GM13977 (cell line): ENCODE measurements around the gene BCL6B.

Source experiments
- DNase-seq: peaks from one replicate; pipeline ENCODE4 v3.0.0; 2012; ENCODE audit warnings: low spot score
- in situ Hi-C: fragments of 300-500 bp; cut with MboI; formaldehyde crosslinking; loops from one replicate; pipeline ENCODE4 v1.12.0; 2022; ENCODE audit warnings: low sequenced_read_pairs, low pct_unique_long_range_greater_than_20kb, mixed read lengths, inconsistent platforms; ENCODE audit not compliant: unreplicated experiment
- TF ChIP-seq, protein P1 (sequence below): IDR thresholded peaks from 2 replicates; pipeline ENCODE4 v1.5.1; 2012; ENCODE audit warnings: mild to moderate bottlenecking, control low read depth; ENCODE audit not compliant: insufficient read depth; ENCODE audit errors: extremely low read depth, missing control alignments

Gene BCL6B

DNA sequence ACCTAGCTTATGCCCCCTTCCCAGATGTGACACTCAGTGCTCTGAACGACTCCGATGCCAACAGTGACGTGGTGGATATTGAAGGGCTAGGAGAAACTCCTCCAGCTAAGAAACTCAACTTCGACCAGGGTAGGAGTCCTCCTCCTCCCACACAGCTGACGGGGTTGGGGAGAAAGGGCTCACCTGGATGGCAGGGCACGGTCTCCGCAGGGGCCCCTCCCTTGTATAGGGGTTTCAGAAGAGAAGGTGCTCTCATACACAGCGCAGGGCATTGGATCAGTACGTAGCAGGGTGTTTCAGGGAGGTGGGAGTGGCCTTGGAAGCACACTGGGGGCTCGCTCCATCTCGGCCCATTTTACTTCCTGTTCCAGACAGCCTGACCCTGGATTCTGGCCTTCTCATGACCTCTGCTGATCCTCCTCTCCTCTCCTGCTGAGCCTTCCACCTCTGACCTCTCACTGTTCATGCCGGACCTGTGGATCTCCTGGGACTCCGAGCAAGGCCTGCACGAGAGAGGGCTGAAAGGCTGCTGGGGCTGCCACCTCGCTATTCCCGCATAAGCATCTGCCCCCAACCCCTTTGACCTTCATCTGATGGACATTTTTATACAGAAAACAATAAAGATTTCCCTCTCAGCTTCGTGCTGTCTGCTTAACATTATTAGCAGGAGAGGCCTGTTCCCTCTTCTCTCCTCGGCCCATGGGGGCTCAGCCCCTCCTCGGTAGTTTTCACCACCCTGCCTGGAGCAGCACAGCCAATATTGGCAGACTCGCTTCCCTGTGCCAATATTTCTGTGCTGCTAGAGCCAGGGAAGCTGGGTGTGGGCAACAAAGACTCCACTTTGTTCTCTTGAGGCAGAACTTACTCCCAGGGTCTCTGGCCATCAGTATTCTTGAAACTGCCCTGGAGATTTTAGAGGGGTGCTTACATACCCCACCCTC is 5.7 kb upstream of the BCL6B start:
- in situ Hi-C loops, result no loop called here
- DNase-seq, result no peak
- TF ChIP-seq, protein P1, sequence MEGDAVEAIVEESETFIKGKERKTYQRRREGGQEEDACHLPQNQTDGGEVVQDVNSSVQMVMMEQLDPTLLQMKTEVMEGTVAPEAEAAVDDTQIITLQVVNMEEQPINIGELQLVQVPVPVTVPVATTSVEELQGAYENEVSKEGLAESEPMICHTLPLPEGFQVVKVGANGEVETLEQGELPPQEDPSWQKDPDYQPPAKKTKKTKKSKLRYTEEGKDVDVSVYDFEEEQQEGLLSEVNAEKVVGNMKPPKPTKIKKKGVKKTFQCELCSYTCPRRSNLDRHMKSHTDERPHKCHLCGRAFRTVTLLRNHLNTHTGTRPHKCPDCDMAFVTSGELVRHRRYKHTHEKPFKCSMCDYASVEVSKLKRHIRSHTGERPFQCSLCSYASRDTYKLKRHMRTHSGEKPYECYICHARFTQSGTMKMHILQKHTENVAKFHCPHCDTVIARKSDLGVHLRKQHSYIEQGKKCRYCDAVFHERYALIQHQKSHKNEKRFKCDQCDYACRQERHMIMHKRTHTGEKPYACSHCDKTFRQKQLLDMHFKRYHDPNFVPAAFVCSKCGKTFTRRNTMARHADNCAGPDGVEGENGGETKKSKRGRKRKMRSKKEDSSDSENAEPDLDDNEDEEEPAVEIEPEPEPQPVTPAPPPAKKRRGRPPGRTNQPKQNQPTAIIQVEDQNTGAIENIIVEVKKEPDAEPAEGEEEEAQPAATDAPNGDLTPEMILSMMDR, result no peak

DNA sequence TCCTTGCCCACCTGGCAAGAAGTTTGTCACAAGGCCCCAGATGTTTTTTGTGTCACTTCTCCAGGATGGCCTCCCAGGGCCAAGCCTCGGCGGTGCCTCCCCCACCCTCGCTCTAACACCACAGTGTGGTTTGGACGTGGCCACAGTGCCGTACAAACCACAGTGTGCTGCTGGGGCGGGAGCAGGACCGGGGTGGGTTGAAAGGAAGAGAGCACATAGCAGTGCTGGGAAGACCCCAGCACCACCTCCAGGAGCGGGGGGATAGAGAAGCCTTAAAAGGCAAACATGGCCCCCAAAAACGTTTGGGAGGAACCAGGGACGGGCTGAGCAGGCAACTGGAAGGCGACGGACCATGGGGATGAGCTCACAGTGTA is 5.0 kb upstream of the BCL6B start:
- in situ Hi-C loops, result no loop called here
- TF ChIP-seq, protein P1, result no peak
- DNase-seq, result no peak

DNA sequence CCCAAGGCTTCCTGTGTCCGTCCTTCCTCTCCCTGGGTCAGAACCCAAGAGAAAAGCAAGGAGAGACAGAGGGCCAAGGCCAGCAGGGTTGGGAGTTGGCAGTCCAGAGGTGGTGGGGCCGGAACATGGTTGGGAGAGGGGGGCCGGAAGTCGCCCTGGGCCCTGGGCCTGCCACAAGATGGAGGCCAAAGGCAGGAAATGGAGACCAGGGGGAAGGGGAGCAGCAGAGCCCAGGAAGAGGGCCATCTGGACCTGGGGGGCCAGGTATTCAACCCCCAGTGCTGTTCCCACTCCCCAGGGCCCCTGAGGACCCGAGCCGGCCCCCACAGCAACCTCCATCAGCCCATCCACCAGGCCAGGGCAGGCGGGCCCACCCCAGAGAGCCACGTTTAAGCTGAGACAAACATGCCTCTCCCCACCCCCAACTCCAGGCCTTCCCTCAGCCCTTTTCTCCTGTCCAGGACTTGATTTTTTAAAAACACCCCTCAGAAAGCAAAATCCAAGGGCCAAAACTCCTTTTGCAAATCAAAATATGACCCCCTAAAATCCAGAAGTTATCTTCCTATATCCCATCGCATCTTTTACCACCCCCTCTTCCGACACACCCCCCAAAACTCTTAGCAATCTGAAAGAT is 4.4 kb upstream of the BCL6B start:
- in situ Hi-C loops, result no loop called here
- TF ChIP-seq, protein P1, result no peak
- no peak for DNase-seq

DNA sequence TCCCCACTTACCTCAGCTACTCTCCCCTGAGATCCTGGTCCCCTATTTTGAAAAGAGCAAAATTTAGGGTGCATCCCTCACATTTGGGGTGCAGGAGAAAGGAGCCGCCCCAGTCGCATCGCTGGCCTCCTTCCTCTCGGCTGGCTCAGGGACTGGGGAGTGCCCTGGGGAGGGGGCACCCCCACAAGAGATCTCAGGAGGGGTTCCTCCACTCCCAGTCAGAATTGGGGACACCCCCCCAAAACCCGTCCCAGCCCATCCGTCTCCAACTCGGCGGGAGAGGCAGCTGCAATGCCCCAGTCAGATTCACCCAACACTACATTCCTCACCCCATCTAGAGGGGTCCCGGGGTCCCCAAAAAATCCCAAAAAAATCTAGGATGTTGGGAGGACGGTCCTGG is 3.5 kb upstream of the BCL6B start:
- no peak for DNase-seq
- in situ Hi-C loops, result no loop called here
- TF ChIP-seq, protein P1, result no peak

DNA sequence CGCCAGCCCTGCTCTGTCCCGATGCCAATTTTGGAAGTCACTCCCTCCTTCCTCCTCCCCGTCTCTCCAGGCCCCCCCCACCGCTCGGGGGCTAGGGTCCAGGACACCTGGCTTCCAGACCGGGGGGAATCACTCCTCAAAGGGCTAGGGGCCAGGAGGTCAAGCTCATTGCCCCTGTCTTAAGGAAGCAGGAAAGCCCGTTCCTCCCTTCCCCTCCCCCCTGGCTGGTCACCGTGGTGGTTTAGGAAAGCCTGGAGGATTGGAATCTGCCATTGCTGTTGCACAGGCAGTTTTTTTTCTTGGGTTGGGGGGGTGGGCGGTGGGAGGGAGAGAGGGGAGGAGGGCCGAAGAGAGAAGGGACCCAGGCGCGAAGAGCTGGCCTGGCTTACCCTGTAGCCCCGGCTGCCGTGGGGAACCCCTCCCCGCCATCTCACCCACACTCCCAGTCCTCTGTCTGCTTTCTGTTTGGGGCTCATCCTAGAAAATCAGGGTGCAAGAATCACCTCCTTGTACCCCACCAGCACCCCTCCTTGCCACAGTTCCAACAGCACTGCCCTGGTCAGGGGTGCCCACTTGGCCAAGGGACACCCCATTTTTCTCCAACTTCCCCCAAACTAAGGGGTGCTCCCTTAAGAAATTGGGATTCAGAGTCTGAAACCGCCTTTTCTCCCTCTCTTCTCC is 2.9 kb upstream of the BCL6B start:
- in situ Hi-C loops, result no loop called here
- no peak for DNase-seq
- TF ChIP-seq, protein P1, result no peak

DNA sequence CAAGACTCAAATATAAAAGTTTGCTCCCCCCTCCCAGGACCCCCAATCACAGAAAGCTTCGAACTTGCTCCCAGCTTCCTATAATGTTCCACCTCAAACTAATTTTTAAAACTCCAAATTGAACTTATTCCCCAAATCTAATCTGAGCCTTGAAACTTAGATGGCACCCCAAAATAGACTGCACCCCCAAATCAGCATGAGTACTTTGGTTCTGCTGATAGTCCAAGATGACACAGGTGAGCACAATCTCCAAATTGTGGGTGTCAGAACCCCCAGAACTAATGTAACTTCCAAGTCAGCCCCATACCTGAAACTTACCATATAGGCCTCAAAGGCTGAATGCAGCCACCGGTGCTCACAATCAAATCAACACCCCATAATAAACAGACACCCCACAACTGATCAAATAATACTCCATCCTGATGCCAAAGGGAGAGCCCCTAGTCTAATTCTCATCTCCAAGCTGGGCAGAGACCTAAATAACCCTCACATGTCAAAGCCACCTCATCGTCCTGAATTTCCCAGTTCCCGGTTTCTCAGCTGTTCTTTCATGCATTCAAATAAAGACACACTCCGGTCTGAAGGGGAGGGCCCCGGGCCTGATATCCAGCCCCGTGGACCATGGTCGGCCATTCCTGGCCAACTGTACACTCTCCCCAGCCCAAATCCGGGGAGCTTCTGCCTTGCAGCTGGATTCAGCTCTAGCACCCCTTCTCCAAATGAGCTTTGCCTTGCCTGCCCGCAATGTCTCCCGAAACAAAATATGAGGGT is 1.8 kb upstream of the BCL6B start:
- in situ Hi-C loops, result no loop called here
- TF ChIP-seq, protein P1, result no peak
- no peak for DNase-seq
